Measurements from ENCODE around the gene ZNF213.

ZNF213 gene

DNA sequence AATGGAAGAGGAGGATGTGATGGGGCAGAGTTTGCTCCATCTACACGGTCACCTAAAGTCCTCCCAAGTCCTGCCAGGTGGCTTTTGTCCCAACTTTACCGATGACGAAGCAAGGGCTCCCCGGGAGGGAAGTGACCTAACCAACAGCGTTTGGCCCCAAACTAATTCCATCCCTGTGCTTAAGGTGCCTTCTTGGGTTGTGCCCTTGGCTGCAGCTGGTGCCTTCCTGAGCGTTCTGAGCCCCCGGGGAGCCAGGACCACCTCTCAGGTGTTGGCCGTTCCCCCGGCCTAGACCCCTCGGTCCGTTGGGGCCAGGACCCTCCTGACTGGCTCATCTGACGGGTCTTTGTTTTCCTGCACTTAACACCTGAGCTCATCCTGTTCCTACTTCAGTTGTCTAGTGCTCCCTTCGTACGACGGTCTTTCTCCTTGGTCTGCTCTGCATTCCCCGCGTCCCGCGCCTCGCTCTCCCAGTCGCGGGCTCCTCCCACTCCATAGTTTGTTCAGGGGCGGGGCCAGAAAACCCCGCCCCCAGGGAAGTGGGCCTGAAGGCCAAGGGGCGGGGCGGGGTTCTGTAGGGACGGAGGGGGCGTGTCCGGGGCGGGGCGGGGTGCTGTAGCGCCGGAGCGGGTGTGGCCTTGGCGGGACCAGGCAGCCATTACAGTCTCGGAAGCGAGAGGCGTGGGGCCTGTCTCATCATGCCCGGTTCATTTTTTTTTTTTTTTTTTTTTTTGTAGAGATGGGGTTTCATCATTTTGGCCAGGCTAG is 34.9 kb upstream of the ZNF213 start:
- DNase-seq: peak; percentile 86 to 88
- Histone ChIP-seq H3K36me3 (no peaks in the 10 kb centered on the region), H3K4me1 (peaks cover 0 to 10% (median 4%) of the 10 kb centered on the region in 4 donors), H3K4me3 (peak overlapping the region in 1 of 2 donors; percentile 3), H3K27me3 (peaks cover 0 to 46% of the 10 kb centered on the region in 2 donors), H3K27ac (no peak overlapping the region), H3K9me3 (no peaks in the 10 kb centered on the region)
- TF ChIP-seq, protein P1, sequence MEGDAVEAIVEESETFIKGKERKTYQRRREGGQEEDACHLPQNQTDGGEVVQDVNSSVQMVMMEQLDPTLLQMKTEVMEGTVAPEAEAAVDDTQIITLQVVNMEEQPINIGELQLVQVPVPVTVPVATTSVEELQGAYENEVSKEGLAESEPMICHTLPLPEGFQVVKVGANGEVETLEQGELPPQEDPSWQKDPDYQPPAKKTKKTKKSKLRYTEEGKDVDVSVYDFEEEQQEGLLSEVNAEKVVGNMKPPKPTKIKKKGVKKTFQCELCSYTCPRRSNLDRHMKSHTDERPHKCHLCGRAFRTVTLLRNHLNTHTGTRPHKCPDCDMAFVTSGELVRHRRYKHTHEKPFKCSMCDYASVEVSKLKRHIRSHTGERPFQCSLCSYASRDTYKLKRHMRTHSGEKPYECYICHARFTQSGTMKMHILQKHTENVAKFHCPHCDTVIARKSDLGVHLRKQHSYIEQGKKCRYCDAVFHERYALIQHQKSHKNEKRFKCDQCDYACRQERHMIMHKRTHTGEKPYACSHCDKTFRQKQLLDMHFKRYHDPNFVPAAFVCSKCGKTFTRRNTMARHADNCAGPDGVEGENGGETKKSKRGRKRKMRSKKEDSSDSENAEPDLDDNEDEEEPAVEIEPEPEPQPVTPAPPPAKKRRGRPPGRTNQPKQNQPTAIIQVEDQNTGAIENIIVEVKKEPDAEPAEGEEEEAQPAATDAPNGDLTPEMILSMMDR (IDR thresholded peaks at IDR 0.05): no peak
- intact Hi-C loops (cut with DNase I; ENCODE audit: low total_unique reads): no loop called here

DNA sequence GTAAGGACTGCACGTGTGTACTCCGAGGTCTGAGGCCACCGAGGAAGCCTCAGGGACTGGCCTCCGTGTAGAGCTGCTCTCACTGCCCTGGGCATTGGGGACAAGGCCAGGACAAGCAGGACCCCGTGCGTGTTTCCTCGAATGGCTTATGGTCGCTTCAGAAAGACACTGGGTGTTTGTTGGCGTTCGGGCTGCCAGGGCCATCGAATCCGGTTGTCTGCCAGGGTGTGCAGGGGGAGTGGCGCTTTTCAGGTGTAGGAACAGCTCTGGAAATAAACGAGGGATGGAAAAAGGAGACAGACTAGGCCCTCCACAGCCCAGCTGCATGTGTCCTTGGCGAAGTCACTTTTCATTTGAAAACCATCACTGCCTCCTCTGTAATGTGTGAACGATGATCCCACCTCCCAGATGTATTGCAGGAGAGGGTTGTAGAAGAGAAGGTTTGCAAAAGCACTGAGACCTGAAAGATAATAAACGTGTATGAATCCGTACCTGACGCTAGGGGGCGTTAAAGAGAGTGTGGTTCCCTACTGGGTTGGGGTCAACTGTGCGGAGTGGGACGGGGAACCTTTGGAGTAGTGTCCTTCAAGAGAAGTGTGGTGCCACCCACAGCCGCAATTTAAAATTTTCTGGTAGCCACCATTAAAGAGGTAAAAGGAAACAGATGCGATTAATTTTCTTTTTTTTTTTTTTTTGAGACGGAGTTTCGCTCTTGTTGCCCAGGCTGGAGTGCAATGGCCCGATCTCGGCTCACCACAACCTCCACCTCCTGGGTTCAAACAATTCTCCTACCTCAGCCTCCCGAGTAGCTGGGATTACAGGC is 33.6 kb upstream of the ZNF213 start:
- peaks cover 0 to 43% of the 10 kb centered on the region in 2 donors for H3K27me3 ChIP-seq
- H3K4me3 ChIP-seq: no peak overlapping the region
- no peaks in the 10 kb centered on the region for H3K9me3 ChIP-seq
- H3K4me1 ChIP-seq: peaks cover 0 to 10% (median 7%) of the 10 kb centered on the region in 4 donors
- H3K36me3 ChIP-seq: no peaks in the 10 kb centered on the region
- no peak overlapping the region for H3K27ac ChIP-seq
- DNase-seq: no peak
- TF ChIP-seq, protein P1 (IDR thresholded peaks at IDR 0.05): peak in 1 of 2 experiments; percentile 21
- intact Hi-C loops (cut with DNase I; ENCODE audit: low total_unique reads): no loop called here

DNA sequence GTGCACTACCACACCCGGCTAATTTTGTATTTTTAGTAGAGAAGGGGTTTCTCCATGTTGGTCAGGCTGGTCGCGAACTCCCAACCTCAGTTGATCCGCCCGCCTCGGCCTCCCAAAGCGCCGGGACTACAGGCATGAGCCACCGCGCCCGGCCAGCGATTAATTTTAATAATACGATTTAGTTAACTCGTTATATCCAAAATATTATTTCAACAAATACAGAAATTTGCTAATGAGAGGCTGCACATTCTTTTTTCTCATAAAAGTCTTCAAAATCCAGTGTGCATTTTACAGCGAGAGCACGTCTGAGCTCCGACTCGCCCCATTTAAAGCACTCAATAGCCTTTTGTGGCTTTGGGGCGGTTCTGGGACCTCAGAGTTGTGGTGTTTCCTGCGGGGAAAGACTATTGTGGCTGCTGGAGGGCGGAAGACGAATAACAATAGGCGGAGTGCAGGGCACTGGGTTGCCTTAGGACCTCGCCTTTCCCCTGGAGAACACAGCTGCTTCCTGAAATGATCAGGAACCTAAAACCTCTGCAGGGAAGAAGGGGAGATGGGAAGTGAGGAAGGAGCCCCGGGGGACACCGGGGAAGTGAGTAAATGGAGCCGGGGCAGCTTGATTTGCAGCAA is 32.9 kb upstream of the ZNF213 start:
- intact Hi-C loops (cut with DNase I; ENCODE audit: low total_unique reads): no loop called here
- DNase-seq: no peak
- no peaks in the 10 kb centered on the region for H3K9me3 ChIP-seq
- H3K27ac ChIP-seq: no peak overlapping the region
- TF ChIP-seq, protein P1 (IDR thresholded peaks at IDR 0.05): no peak
- H3K4me1 ChIP-seq: peaks cover 3 to 13% (median 10%) of the 10 kb centered on the region in 4 donors
- no peak overlapping the region for H3K4me3 ChIP-seq
- peaks cover 0 to 43% of the 10 kb centered on the region in 2 donors for H3K27me3 ChIP-seq
- H3K36me3 ChIP-seq: no peaks in the 10 kb centered on the region

DNA sequence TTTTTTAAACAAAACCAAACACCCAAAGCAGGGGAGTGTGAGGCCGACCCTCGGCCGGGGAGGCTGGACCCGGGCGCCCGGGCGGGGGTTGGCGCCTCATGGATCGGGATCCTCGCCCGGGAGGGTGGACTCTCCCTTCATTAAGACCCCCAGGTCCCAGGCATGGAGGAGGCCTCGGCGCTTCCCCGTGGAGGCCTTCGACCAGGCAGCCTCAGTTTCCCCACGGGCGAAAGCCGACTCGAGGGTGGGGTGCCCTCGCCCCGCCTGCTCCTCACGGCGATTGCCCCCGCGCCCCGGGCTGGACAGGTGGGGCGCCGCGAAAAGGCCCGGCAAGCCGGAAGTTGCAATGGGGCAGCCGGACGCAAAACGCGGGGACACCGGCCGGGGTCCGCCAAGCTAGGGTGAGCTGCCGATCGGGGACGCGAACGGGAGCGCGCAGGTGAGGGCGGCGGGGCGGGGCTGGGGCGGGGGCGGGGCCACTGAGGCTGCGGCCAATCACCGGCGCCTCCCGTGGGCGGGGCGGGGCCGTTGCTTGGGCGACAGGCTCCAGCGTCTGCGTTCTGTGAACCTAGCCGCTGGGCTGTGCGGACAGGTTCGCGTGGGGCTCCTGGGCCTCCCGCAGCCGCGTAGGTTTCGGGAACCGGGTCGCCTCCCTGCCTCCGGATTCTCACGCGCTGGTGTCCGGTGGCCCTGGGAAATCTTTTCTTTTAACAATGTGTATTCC is 28.5 kb upstream of the ZNF213 start:
- TF ChIP-seq, protein P1 (IDR thresholded peaks at IDR 0.05): no peak
- H3K27ac ChIP-seq: peak overlapping the region; percentile 62 to 81
- DNase-seq: peak; percentile 88 to 91
- no peaks in the 10 kb centered on the region for H3K36me3 ChIP-seq
- intact Hi-C loops (cut with DNase I; ENCODE audit: low total_unique reads): no loop called here
- no peaks in the 10 kb centered on the region for H3K9me3 ChIP-seq
- H3K4me3 ChIP-seq: peak overlapping the region; percentile 57 to 65
- H3K27me3 ChIP-seq: peaks cover 0 to 10% of the 10 kb centered on the region in 2 donors
- H3K4me1 ChIP-seq: peaks cover 5 to 17% (median 7%) of the 10 kb centered on the region in 4 donors

Data from tibial artery (tissue), 4 donors.